ENCODE data around the gene C12orf60. TPM values are rescaled to one million over a fixed set of nuclear protein-coding genes. Genes with fewer than 3 reads are reported as not detected.

The C12orf60 gene
- total RNA-seq, 1 experiment from 2014 or later, result 3.5 TPM

- Histone ChIP-seq H4K20me1 (ENCODE audit: insufficient read depth) (no peaks in the 10 kb centered on the region), H3K9me2 (ENCODE audit: insufficient read depth) (no peaks in the 10 kb centered on the region), H3K9ac (ENCODE audit: low read length) (no peak overlapping the region), H3K27ac (ENCODE audit: low read depth, low read length) (no peak overlapping the region), H3K4me1 (ENCODE audit: control insufficient read depth in 1 of 2, insufficient read depth in 2 of 2, low read length in 2 of 2) (no peaks in the 10 kb centered on the region), H3K27me3 (ENCODE audit: insufficient read depth, low read length) (no peaks in the 10 kb centered on the region), H3K36me3 (ENCODE audit: control insufficient read depth in 1 of 2, insufficient read depth in 2 of 2, low read length in 2 of 2) (no peaks in the 10 kb centered on the region), H3K9me3 (ENCODE audit: control insufficient read depth in 1 of 2, insufficient read depth in 1 of 2, low read depth in 1 of 2, low read length in 2 of 2) (no peaks in the 10 kb centered on the region), H3K4me2 (ENCODE audit: low read length) (no peak overlapping the region), H3K79me2 (ENCODE audit: insufficient read depth, low read length) (no peaks in the 10 kb centered on the region), H2AFZ (ENCODE audit: low read depth, low read length, poor library complexity, severe bottlenecking) (no peak overlapping the region), H3K4me3 (replicated peaks in 1 of 2; ENCODE audit: low read depth in 1 of 2, low read length in 2 of 2) (no peak overlapping the region)
- BruUV-seq (replicated peaks), result no TSS peak
- ATAC-seq (no peak), DNase-seq (ENCODE audit: low read depth, low spot score) (no peak)
- TF ChIP-seq SP1 (IDR thresholded peaks at IDR 0.05; ENCODE audit: low read depth), result no peak
- no peak for TF ChIP-seq RAD21 (IDR thresholded peaks at IDR 0.05; ENCODE audit: low read depth)
- no peak for TF ChIP-seq CEBPB (IDR thresholded peaks at IDR 0.05; ENCODE audit: low read depth)
- no peak for TF ChIP-seq POLR2AphosphoS5 (IDR thresholded peaks at IDR 0.05; ENCODE audit: low read depth, low read length)
- TF ChIP-seq CTCF (IDR thresholded peaks at IDR 0.05 in 2 of 3, conservative IDR thresholded peaks at IDR 0.05 in 1 of 3; ENCODE audit: borderline replicate concordance in 1 of 3, insufficient read depth in 1 of 3, low read depth in 2 of 3, low read length in 2 of 3), result no peak
- ChIA-PET CTCF (no interaction called here), RAD21 (ENCODE audit: low non-redundant PET in 1 of 2, low total read pairs in 2 of 2, uncharacterized antibody in 2 of 2, unreplicated experiment in 2 of 2) (no interaction called here), POLR2A (interaction anchor here (0.6 kb wide), 1 partner anchor 362 kb away, joined by 3 read pairs; no protein-coding TSS in a partner anchor)
- intact Hi-C loops (cut with micrococcal nuclease), result no loop called here
Observed at GRCh38 chr12:14850929-14851663, 47.6 kb downstream of the C12orf60 start.

- Histone ChIP-seq H3K27me3 (ENCODE audit: insufficient read depth, low read length) (no peaks in the 10 kb centered on the region), H3K4me3 (replicated peaks in 1 of 2; ENCODE audit: low read depth in 1 of 2, low read length in 2 of 2) (no peak overlapping the region), H2AFZ (ENCODE audit: low read depth, low read length, poor library complexity, severe bottlenecking) (no peak overlapping the region), H3K9me2 (ENCODE audit: insufficient read depth) (no peaks in the 10 kb centered on the region), H3K9me3 (ENCODE audit: control insufficient read depth in 1 of 2, insufficient read depth in 1 of 2, low read depth in 1 of 2, low read length in 2 of 2) (no peaks in the 10 kb centered on the region), H3K27ac (ENCODE audit: low read depth, low read length) (no peak overlapping the region), H3K4me1 (ENCODE audit: control insufficient read depth in 1 of 2, insufficient read depth in 2 of 2, low read length in 2 of 2) (no peaks in the 10 kb centered on the region), H3K9ac (ENCODE audit: low read length) (no peak overlapping the region), H4K20me1 (ENCODE audit: insufficient read depth) (no peaks in the 10 kb centered on the region), H3K79me2 (ENCODE audit: insufficient read depth, low read length) (no peaks in the 10 kb centered on the region), H3K4me2 (ENCODE audit: low read length) (no peak overlapping the region), H3K36me3 (ENCODE audit: control insufficient read depth in 1 of 2, insufficient read depth in 2 of 2, low read length in 2 of 2) (no peaks in the 10 kb centered on the region)
- CTCF ChIA-PET, result no interaction called here
- POLR2A ChIA-PET, result no interaction called here
- RAD21 ChIA-PET (ENCODE audit: low non-redundant PET in 1 of 2, low total read pairs in 2 of 2, uncharacterized antibody in 2 of 2, unreplicated experiment in 2 of 2), result no interaction called here
- intact Hi-C loops (cut with micrococcal nuclease), result no loop called here
- ATAC-seq (no peak), DNase-seq (ENCODE audit: low read depth, low spot score) (no peak)
- BruUV-seq (replicated peaks), result no TSS peak
- TF ChIP-seq SRF (IDR thresholded peaks at IDR 0.05; ENCODE audit: low read depth) (no peak), EZH2phosphoT487 (IDR thresholded peaks at IDR 0.05; ENCODE audit: borderline replicate concordance) (no peak), FOSL1 (IDR thresholded peaks at IDR 0.05; ENCODE audit: low read depth) (no peak), ZBTB33 (IDR thresholded peaks at IDR 0.05; ENCODE audit: extremely low read depth, insufficient replicate concordance, low read length) (no peak), POLR2A (IDR thresholded peaks at IDR 0.05; ENCODE audit: borderline replicate concordance, extremely low read depth, insufficient read depth, insufficient read length) (no peak), SP1 (IDR thresholded peaks at IDR 0.05; ENCODE audit: low read depth) (no peak), RAD21 (IDR thresholded peaks at IDR 0.05; ENCODE audit: low read depth) (no peak), YY1 (IDR thresholded peaks at IDR 0.05; ENCODE audit: extremely low read depth, insufficient replicate concordance, low read depth, low read length) (no peak), SIN3A (IDR thresholded peaks at IDR 0.05; ENCODE audit: low read depth) (no peak), CEBPB (IDR thresholded peaks at IDR 0.05; ENCODE audit: low read depth) (no peak), POLR2AphosphoS5 (IDR thresholded peaks at IDR 0.05; ENCODE audit: low read depth, low read length) (no peak), ZNF274 (IDR thresholded peaks at IDR 0.05; ENCODE audit: low read depth, low read length) (no peak), MAX (IDR thresholded peaks at IDR 0.05) (no peak), EZH2 (IDR thresholded peaks at IDR 0.05) (no peak), ATF3 (IDR thresholded peaks at IDR 0.05) (no peak)
Observed at GRCh38 chr12:14852880-14853279, 49.4 kb downstream of the C12orf60 start.
